Superior temporal gyrus (tissue), 1 donor: ENCODE measurements around the gene DDX17.

Experiments
- DNase-seq: peaks from one replicate; pipeline ENCODE4 v3.0.0-alpha.2; 2016; ENCODE audit errors: extremely low spot score

DDX17 gene

DNA sequence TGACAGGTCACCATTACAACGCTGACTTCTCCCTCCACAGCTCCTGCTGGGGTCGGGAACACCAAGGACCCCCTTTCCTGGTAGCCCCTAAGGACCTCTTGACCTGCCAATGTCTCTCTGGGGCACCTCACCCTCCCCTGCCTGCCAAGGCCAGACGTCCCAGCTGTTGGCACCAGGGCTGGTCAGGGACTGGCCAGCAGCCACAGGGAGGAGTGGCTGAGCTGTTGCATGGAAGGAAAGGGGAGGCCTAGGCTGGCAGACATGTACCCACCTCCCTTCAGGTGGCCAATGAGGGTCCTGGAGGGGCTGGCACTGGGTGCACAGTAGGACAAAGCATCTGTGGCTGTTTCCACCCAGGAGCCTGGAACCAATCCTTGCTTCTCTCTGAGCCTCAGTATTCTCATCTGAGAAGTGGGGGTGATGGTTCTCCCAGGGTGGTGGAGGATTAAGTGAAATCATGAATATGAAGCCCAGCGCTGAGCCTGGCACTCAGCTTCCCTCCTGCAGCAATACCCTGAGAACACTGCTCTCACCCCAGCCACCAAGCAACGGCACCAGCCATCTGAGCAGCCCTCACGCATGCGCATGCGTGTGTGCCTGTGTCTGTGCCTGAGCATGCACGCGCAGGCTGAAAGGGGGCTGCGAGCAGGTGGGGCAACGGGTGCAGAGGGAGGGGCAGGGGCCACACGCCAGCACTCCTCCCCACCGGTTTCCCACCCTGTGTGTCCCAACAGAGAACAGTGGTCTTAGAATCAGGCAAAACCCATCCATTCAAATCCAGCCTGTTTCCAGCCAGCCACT is 57.0 kb downstream of the DDX17 start:
- peak; percentile 19 for DNase-seq

DNA sequence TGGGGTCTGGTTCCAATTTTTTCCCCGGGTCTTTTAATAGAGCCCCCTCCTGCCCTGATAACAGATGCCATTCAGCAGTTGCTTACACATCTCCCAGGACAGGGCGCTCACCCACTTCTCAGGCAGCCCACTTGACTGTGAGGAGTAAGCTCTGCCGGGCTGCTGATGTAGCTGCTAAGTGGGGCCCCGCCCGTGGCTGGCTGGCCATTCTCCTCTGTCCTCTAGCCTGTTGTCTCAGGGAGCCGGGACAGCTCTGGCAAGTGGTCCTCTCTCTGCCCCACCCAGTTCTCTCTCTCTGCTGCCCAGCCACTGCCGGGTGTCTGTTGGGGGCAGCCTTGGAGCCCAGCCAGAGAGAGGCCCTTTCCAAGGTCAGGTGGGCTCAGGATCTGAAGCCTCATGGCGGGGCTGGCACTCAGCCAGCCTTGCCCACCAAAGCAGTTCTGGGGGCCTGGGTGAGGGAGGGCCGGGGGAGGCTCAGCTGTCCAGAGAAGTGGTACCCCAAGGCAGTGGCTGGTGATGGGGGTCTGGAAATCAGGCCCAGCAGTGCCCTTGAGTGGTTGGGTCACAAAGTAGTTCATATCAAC is 60.0 kb downstream of the DDX17 start:
- DNase-seq: no peak

DNA sequence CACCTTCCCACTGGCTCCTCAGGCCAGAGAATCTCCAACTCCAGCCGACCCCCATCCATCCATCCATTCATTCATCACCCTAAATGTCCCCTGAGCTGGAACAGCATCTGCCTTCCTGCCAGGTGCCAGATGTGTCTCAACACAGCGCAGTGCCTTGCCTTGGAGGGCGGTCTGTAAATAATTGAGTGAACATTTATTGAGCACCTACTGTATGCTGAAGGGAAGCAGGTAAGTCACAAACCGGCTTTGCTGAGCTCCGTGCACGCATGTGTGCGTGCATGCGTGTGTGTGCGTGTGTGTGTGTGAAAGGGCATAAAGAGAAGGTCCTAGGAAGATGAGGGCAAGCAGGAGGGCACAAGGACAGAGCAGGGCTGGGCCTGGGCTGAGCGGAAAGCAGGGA is 61.3 kb downstream of the DDX17 start:
- no peak for DNase-seq

DNA sequence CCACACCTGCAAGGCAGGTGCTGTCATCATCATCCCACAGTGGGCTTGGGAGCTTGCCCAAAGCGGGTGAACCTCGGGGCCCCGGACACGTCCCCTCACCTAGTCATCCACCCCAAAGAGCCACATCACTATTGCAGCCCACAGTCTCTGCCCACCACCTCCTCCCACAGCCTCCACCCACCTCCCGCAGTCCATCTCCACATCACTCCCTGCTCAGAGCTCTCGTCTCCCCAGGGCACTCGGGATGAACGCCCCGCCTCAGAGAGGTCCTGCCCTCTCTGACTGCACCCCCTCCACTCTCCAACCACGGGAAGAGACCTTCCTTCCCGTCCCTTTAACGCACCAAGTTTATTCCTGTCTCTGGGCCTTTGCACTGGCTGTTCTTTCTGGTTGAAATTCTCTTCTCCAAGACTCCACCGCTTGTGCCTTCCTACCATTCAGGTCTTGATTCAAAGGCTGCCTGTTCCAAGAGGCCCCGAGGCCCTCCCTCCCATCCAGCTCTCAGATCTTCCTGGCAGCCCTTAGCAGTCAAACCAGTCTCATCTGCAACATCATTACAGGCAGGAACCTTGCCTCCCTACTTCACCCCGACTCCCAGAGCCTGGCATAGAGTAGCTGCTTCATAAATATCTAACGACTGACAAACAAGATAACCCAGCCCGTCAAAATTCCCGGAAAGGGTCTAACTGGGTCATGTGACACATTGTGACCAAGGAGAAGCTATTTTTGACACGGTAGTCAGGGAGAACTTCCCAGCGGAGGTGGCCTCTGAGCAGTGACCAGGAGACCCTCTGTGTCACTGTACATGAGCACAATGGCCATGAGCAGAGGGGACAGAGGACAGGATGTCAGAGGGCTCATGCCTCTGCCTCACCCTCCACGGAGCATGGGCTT is 62.2 kb downstream of the DDX17 start:
- DNase-seq: no peak

DNA sequence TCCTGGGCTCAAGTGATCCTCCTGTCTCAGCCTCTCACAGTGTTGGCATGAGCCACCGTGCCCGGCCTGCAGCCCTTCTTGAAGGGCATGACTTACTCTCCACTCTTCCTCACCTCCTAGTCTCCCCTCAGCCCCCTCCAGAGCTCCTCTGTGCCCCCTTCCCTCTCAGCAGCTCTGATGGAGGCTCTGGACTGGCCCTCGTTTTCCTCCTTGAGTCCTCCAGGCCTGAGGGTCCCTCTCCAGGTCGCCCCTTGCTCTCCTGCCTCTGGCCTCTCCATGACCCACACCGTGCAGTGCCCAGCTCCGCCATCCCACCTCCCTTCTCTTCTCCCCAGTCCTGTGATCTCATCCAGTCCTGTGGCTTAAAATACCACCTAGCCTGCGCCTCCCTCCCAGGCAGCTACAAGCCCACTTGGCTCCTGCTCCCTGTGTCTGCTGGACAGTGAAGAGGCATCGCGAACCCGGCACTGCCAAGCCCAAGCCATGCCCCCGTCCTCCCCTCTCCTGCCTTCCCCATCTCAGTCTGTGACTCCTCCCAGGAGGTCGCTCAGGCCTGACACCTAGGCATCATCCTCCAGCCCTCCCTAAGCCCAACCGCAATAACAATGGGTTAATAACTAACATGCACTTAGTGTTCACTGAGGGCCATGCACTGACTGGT is 63.0 kb downstream of the DDX17 start:
- DNase-seq: no peak

DNA sequence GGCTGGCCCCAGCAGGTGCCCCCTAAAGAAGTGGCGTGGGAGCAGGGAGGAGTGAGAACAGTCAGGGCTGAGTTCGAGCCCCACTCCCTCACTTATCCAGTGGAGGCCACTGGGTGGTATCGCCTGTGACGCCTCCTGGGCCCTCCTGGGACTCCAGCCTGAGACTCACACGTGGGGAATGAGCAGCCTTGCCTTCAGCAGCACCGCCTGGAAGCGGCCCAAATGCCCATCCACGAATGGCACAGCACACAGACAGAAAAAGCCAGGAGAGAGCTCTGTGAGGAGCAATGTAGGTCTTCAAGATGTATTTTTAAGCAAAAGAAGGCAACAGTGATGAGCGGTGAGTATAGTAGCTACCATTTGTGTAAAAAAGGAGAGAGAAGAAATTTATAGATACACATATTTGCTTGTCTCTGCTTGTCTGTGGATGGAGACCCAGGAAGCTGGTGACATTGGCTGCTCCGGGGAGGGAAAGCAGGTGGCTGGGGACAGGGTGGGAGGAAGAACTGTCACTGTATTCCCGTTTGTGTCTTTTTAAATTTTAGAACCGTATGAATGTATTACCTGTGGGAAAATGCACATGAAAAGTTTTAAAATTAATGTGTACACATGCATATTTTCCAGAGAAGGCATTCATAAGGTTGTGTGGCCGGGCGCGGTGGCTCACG is 64.4 kb downstream of the DDX17 start:
- DNase-seq: peak; percentile 24

DNA sequence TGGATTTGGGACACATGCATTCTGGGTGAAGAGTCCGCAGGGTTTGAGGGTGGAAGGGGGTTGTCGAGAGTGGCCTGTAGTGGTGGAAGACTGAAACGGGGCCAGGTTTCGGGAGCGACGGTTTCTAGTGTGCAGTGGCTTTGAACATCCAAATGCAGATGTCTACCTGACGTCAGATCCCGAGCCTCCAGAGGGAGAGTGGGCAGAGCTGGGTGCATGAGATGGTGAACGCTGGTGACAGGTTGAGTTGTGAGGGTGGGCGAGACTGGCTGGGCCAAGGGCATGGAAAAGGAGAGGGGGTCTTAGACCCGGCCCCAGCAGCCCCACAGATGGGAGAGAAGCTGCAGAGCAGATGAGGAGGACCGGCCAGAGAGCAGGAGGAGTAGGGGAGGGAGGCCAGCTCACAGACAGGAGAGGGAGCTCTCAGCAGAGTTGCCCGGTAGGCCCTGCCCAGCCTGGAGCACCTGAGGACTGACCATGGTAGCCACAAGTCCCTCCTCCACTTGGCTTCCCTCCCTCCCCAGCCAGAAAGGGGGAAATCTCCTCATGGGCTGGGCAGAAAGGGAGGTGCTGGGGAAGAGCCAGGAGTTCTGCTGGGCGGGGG is 65.3 kb downstream of the DDX17 start:
- DNase-seq: no peak

DNA sequence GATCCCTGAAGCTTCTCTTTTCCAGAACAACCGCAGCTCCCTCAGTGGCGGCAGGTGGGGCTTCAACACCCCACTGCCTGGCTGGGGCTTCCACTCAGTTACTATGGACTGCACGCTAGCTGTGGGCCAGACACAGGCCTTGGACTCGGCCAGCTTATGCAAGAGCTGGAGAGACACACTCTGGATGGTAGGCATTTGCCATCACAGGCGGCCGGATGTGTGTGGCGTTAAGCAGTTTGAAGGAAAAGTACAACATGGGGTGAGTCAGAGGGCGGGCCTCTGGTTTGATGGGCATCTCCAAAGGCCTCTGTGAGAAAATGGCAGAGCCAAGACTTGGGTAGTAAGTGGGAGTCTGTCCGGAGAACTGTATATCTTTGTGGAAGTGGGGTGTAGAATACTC is 68.7 kb downstream of the DDX17 start:
- DNase-seq: no peak

DNA sequence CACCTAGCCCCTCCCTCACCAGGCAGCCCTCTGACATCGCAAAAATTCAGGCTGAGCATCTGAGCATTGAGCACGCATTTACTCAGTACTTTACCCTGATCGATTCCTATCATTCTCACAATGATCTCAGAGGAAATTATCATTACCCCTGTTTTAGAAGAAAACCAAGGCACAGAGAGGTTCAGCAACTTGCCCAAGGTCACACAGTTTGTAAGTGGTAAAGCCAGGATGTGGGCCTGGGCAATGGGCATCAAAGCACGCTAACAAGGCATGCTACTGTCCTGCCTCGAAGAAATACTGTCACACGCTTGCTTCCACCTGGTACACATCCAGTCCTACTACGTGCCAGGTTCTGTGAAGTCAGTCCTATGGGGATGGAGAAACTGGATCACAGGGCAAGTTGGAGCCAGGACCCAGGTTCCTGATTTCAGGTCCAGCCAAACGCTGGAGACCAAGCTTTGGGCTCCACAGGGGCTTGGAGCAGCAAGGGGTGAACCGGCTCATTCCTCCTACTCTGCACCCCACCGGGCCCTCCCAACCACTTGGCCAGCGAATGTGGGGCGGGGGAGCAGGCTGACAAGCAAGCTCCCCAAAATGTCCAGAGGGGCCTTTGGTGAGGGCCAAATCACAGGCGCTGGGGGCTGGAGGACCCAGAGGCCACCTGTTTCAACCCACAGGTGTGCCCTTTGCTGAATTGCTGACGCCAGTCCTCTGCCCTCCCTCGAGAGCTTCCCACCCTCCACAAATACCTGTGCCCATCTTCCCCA is 69.3 kb downstream of the DDX17 start:
- DNase-seq: no peak

DNA sequence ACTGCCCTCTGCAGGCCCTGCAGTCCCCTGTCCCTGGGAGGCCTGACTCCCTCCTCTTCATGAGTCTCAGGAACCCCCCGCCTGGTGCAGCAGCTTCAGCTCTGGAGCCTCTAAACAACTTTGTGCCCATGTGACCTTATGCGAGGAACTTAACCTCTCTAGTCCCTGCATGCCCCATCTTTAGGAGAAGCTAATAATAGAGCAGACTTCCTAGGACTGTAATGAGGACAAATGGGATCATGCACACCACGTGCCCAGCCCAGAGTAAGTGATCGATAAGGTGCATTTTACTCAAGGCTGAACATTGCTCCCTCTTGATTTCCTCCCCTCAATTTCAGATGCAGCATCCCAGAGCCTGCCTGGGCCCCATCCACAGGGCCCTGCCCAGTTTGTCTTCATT is 70.1 kb downstream of the DDX17 start:
- DNase-seq: no peak

DNA sequence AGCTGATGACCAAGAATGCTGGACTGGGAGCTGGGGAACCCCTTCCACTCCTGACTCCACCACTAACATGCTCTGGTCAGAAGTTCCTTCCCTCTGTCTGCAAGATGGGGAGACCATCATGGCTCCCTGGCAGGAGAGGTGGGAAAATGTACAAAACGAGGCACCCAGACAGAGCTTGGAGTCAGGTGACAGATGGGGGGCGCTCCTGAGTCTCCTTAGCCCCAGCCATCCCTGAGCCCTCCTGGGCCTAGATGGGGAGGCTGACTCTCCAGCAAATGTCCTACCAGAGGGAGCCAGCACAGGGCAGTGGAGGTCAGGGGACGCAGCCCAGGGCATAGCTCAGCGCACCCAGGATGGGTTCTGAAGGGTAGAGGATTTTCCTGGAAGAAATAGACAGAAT is 71.1 kb downstream of the DDX17 start:
- DNase-seq: no peak

DNA sequence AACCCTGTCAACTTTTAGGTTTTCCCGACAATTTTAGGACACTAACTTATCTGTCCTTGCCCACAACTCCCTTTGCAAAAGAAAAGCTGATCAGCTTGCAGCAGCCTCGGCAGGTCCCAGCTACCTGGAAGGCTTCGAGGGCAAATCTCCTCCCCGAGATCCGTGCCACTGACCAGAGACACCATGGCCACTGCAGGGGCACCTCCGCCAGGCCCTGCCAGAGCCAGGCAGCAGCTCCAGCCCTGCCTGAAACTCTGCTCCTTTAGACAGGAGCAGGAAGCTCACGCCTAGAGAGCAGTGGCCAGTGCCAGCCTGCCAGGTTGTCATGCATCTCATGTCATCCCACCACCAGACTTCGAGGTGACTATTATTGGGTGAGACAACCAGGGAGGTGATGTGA is 72.2 kb downstream of the DDX17 start:
- no peak for DNase-seq
